Vagina (tissue), 2 donors: Measurements from ENCODE around the gene GLI3. TPM values are rescaled to one million over a fixed set of nuclear protein-coding genes. Genes with fewer than 3 reads are reported as not detected.

ENCODE experiments used
- DNase-seq, 2 donors: peaks; one replicate each; pipeline ENCODE4 v3.0.0-alpha.2; 2017; ENCODE audit errors: extremely low spot score in 2 of 2
- H3K27ac ChIP-seq: fragments of 200-600 bp; sonication (generic); one replicate; pipeline ENCODE4 v1.5.1; 2019
- H3K27me3 ChIP-seq: fragments of 200-600 bp; sonication (generic); one replicate; pipeline ENCODE4 v1.5.1; 2019
- H3K36me3 ChIP-seq, 2 donors: fragments of 200-600 bp; sonication (generic); one replicate each; pipeline ENCODE4 v1.5.1; 2017 to 2019
- H3K4me1 ChIP-seq: fragments of 200-600 bp; sonication (generic); one replicate; pipeline ENCODE4 v1.5.1; 2019
- H3K4me3 ChIP-seq, 2 donors: fragments of 200-600 bp; sonication (generic); 1 replicate in 1 of 2; 2 replicates in 1 of 2; pipeline ENCODE4 v1.5.1; 2016 to 2019
- H3K9me3 ChIP-seq: fragments of 200-600 bp; sonication (generic); one replicate; pipeline ENCODE4 v1.5.1; 2019
- POLR2A ChIP-seq, 2 donors: fragments of 450-650 bp; IDR thresholded peaks; one replicate each; pipeline ENCODE4 v1.6.1; 2017; ENCODE audit warnings: antibody characterized with exemption in 2 of 2, mild to moderate bottlenecking in 2 of 2, moderate library complexity in 2 of 2
- POLR2AphosphoS5 ChIP-seq, 2 donors: sonication (generic); formaldehyde crosslinking; IDR thresholded peaks; one replicate each; pipeline ENCODE4 v1.9.0; 2017; ENCODE audit warnings: antibody characterized with exemption in 2 of 2, mild to moderate bottlenecking in 2 of 2, low read depth in 1 of 2; ENCODE audit not compliant: insufficient read depth in 1 of 2
- intact Hi-C: fragments of 100-400 bp; cut with DNase I; formaldehyde crosslinking; loops from one replicate; pipeline ENCODE4 v1.15.1; 2023
- total RNA-seq: library from RNA; depleted of rRNA; stranded (reverse); fragments of >200 nt; gene quantifications from one replicate; pipeline ENCODE4 v1.2.3, GENCODE V29; 2016
- TF ChIP-seq, protein P1 (sequence below), 3 experiments: fragments of 450-650 bp in 2 of 3; fragments of 200-600 bp in 1 of 3; sonication (generic) in 1 of 3; IDR thresholded peaks; one replicate each; pipeline ENCODE4 v1.5.1; 2017 to 2019; ENCODE audit warnings: antibody characterized with exemption in 3 of 3, mild to moderate bottlenecking in 2 of 3, moderate library complexity in 2 of 3

The GLI3 gene
- total RNA-seq, 1 donor from 2014 or later, result 24.6 TPM

DNA sequence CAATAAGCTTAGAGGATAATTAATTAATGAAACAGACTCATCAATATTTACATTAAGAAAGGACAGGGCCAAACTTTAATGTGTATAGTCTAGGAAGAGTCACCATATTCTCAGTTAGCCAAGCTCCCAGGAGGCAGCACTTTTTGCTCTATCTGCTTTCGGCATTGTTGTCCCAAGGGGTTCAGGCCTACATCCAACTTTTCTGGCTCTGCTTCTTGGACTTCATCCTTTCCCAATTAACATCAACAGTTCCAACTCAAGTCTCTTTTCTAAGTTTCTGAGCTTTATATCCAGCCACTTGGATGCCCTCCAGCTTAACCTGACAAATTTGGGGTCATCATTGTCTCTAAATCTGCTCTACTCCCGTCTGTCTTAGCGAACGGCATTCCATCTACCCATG lies 42.8 kb downstream of the GLI3 start:
- Histone ChIP-seq H3K9me3 (no peaks in the 10 kb centered on the region), H3K27ac (no peak overlapping the region), H3K36me3 (no peaks in the 10 kb centered on the region), H3K4me3 (no peak overlapping the region), H3K4me1 (peaks cover 74% of the 10 kb centered on the region), H3K27me3 (no peaks in the 10 kb centered on the region)
- no peak for DNase-seq
- TF ChIP-seq, protein P1, sequence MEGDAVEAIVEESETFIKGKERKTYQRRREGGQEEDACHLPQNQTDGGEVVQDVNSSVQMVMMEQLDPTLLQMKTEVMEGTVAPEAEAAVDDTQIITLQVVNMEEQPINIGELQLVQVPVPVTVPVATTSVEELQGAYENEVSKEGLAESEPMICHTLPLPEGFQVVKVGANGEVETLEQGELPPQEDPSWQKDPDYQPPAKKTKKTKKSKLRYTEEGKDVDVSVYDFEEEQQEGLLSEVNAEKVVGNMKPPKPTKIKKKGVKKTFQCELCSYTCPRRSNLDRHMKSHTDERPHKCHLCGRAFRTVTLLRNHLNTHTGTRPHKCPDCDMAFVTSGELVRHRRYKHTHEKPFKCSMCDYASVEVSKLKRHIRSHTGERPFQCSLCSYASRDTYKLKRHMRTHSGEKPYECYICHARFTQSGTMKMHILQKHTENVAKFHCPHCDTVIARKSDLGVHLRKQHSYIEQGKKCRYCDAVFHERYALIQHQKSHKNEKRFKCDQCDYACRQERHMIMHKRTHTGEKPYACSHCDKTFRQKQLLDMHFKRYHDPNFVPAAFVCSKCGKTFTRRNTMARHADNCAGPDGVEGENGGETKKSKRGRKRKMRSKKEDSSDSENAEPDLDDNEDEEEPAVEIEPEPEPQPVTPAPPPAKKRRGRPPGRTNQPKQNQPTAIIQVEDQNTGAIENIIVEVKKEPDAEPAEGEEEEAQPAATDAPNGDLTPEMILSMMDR (IDR thresholded peaks at IDR 0.05), result no peak
- no peak for TF ChIP-seq POLR2AphosphoS5 (IDR thresholded peaks at IDR 0.05; ENCODE audit: insufficient read depth in 1 of 2, low read depth in 1 of 2)
- no peak for TF ChIP-seq POLR2A (IDR thresholded peaks at IDR 0.05)
- intact Hi-C loops, result no loop called here

DNA sequence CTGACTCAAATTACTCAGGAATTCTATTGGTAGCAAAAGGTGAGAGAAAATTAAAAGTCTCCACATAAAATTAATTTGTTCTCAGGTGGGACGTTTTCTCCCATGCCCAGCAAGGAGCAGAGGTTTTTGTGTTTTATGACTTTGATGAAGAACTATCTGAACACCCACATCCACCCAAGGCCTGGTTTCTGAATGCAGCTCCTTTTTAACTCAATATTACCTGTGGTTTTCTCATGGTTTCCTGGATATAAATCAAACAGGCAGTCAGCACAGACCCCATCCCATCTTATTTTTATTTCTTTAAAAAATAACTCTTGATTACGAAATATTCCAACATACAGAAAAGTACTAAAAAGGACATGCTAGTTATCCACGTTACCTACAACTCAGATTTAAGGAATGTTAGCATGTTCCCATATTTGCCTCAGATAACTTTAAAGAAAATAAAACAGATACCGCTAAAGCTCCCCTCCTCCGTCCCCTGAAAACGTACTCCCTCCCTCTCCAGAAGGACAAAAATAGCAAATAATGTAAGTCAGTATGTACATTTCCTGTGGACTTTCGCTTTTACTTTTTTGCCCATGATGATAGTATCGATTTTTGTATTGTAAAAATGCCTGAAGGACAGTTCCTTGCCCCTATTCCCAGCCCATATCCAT lies 43.4 kb downstream of the GLI3 start:
- TF ChIP-seq, protein P1 (IDR thresholded peaks at IDR 0.05), result no peak
- H3K4me1 ChIP-seq, result peaks cover 72% of the 10 kb centered on the region
- intact Hi-C loops, result no loop called here
- no peaks in the 10 kb centered on the region for H3K27me3 ChIP-seq
- H3K36me3 ChIP-seq, result no peaks in the 10 kb centered on the region
- H3K9me3 ChIP-seq, result no peaks in the 10 kb centered on the region
- no peak overlapping the region for H3K4me3 ChIP-seq
- no peak for DNase-seq
- H3K27ac ChIP-seq, result no peak overlapping the region

- no peak overlapping the region for H3K4me3 ChIP-seq
- H3K27me3 ChIP-seq, result no peaks in the 10 kb centered on the region
- H3K27ac ChIP-seq, result no peak overlapping the region
- intact Hi-C loops, result no loop called here
- no peaks in the 10 kb centered on the region for H3K9me3 ChIP-seq
- peaks cover 66% of the 10 kb centered on the region for H3K4me1 ChIP-seq
- H3K36me3 ChIP-seq, result no peaks in the 10 kb centered on the region
- TF ChIP-seq POLR2A (IDR thresholded peaks at IDR 0.05), result no peak
- TF ChIP-seq, protein P1 (IDR thresholded peaks at IDR 0.05), result no peak
- no peak for TF ChIP-seq POLR2AphosphoS5 (IDR thresholded peaks at IDR 0.05; ENCODE audit: insufficient read depth in 1 of 2, low read depth in 1 of 2)
- no peak for DNase-seq
These were observed 44.1 kb downstream of the GLI3 start for GRCh38 chr7:42192851-42193461.

- Histone ChIP-seq H3K4me3 (no peak overlapping the region), H3K27me3 (no peaks in the 10 kb centered on the region), H3K9me3 (no peaks in the 10 kb centered on the region), H3K4me1 (peaks cover 62% of the 10 kb centered on the region), H3K36me3 (no peaks in the 10 kb centered on the region), H3K27ac (no peak overlapping the region)
- TF ChIP-seq POLR2AphosphoS5 (IDR thresholded peaks at IDR 0.05; ENCODE audit: insufficient read depth in 1 of 2, low read depth in 1 of 2), result no peak
- no peak for TF ChIP-seq POLR2A (IDR thresholded peaks at IDR 0.05)
- intact Hi-C loops, result no loop called here
- no peak for DNase-seq
These were observed 44.9 kb downstream of the GLI3 start for GRCh38 chr7:42192066-42192465.

DNA sequence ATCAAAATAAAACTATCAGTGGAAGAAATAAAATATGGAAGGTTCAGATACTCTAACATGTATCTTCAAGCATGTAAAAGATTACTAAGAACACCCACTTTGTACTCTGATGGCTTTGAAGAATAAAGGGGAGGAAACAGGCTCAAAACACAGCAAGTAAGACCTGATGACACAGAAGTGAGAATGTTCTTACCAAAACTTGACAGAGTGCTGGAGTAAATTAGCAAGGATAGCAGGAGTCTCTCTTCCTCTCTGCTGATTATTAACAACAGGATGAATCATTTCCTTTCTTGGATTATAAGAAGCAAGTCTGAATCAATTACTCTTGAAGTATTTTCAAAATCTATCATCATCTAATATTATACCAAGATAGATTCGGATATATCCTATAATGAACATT lies 47.5 kb downstream of the GLI3 start:
- peaks cover 47% of the 10 kb centered on the region for H3K4me1 ChIP-seq
- intact Hi-C loops, result no loop called here
- TF ChIP-seq POLR2A (IDR thresholded peaks at IDR 0.05) (no peak), POLR2AphosphoS5 (IDR thresholded peaks at IDR 0.05; ENCODE audit: insufficient read depth in 1 of 2, low read depth in 1 of 2) (no peak)
- TF ChIP-seq, protein P1 (IDR thresholded peaks at IDR 0.05), result no peak
- no peak overlapping the region for H3K27ac ChIP-seq
- H3K4me3 ChIP-seq, result no peak overlapping the region
- no peaks in the 10 kb centered on the region for H3K36me3 ChIP-seq
- H3K9me3 ChIP-seq, result no peaks in the 10 kb centered on the region
- no peaks in the 10 kb centered on the region for H3K27me3 ChIP-seq
- DNase-seq, result no peak
